Measurements from ENCODE around the gene LCN12.

DNA sequence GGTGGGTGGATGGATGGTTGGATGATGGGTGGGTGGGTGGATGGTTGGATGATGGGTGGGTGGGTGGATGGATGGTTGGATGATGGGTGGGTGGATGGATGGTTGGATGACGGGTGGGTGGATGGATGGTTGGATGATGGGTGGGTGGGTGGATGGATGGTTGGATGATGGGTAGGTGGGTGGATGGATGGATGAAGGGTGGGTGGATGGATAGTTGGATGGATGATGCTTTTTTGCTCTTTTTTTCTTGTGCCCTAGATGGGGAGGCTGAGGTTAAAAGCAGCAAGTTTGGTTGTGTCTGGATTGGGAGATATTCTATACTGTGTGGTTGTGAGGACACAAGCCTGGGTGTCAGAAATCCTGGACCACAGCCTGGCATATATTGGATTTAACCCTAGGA, 5.4 kb downstream of the LCN12 start:
- TF ChIP-seq, protein P1, sequence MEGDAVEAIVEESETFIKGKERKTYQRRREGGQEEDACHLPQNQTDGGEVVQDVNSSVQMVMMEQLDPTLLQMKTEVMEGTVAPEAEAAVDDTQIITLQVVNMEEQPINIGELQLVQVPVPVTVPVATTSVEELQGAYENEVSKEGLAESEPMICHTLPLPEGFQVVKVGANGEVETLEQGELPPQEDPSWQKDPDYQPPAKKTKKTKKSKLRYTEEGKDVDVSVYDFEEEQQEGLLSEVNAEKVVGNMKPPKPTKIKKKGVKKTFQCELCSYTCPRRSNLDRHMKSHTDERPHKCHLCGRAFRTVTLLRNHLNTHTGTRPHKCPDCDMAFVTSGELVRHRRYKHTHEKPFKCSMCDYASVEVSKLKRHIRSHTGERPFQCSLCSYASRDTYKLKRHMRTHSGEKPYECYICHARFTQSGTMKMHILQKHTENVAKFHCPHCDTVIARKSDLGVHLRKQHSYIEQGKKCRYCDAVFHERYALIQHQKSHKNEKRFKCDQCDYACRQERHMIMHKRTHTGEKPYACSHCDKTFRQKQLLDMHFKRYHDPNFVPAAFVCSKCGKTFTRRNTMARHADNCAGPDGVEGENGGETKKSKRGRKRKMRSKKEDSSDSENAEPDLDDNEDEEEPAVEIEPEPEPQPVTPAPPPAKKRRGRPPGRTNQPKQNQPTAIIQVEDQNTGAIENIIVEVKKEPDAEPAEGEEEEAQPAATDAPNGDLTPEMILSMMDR (IDR thresholded peaks at IDR 0.05; ENCODE audit: low read depth, low read length), result no peak
- TF ChIP-seq EZH2phosphoT487 (IDR thresholded peaks at IDR 0.05; ENCODE audit: low read depth), result no peak
